GM23338 (cell line): ENCODE data around the gene DMGDH. TPM values are rescaled to one million over a fixed set of nuclear protein-coding genes. Genes with fewer than 3 reads are reported as not detected.

Source experiments
- ATAC-seq: fragments of 200-7000 bp; cut with Tn5 transposase; 3 replicates; pipeline ENCODE4 v1.9.1; 2020
- DNase-seq: peaks from one replicate; pipeline ENCODE4 v3.0.0-alpha.2; 2015; ENCODE audit warnings: low spot score
- H2AFZ ChIP-seq: fragments of 200-600 bp; sonication (generic); 2 replicates; pipeline ENCODE4 v1.8.0; 2016; ENCODE audit warnings: antibody characterized with exemption, mild to moderate bottlenecking, moderate library complexity
- H3F3A ChIP-seq: fragments of 200-600 bp; sonication (generic); replicated peaks from 2 replicates; pipeline ENCODE4 v1.8.0; 2017; ENCODE audit warnings: antibody characterized with exemption, mixed run types, low read depth
- H3K27ac ChIP-seq: fragments of 200-600 bp; sonication (generic); 2 replicates; pipeline ENCODE4 v1.6.1; 2016; ENCODE audit warnings: low read depth
- H3K27me3 ChIP-seq: fragments of 200-600 bp; sonication (generic); 2 replicates; pipeline ENCODE4 v1.8.0; 2016; ENCODE audit warnings: mild to moderate bottlenecking, mixed run types, moderate library complexity; ENCODE audit not compliant: insufficient read depth
- H3K36me3 ChIP-seq: fragments of 200-600 bp; sonication (generic); 2 replicates; pipeline ENCODE4 v1.8.0; 2016; ENCODE audit warnings: mild to moderate bottlenecking; ENCODE audit not compliant: insufficient read depth
- H3K4me1 ChIP-seq: fragments of 200-600 bp; sonication (generic); 2 replicates; pipeline ENCODE4 v1.8.0; 2016; ENCODE audit warnings: mild to moderate bottlenecking, moderate library complexity; ENCODE audit not compliant: insufficient read depth
- H3K4me2 ChIP-seq: fragments of 200-600 bp; sonication (generic); 2 replicates; pipeline ENCODE4 v1.7.1; 2017; ENCODE audit warnings: mixed run types
- H3K4me3 ChIP-seq: fragments of 200-600 bp; sonication (generic); 2 replicates; pipeline ENCODE4 v1.6.1; 2016; ENCODE audit warnings: mixed run types
- H3K79me2 ChIP-seq: fragments of 200-600 bp; sonication (generic); replicated peaks from 2 replicates; pipeline ENCODE4 v1.8.0; 2017; ENCODE audit warnings: mild to moderate bottlenecking; ENCODE audit not compliant: insufficient read depth
- H3K9me2 ChIP-seq: fragments of 200-600 bp; sonication (generic); 2 replicates; pipeline ENCODE4 v1.8.0; 2017; ENCODE audit not compliant: insufficient read depth
- H4K20me1 ChIP-seq: fragments of 200-600 bp; sonication (generic); replicated peaks from 2 replicates; pipeline ENCODE4 v1.8.0; 2017; ENCODE audit warnings: mild to moderate bottlenecking; ENCODE audit not compliant: insufficient read depth
- H3K27ac Mint-ChIP-seq: 2 replicates; pipeline ENCODE4 v1.8.0; 2020; ENCODE audit warnings: inconsistent platforms, mild to moderate bottlenecking, moderate library complexity, mixed read lengths
- H3K27me3 Mint-ChIP-seq: 3 replicates; pipeline ENCODE4 v1.8.0; 2022; ENCODE audit warnings: low read depth, mild to moderate bottlenecking, moderate library complexity, mixed read lengths, inconsistent platforms; ENCODE audit not compliant: insufficient read depth, poor library complexity
- H3K36me3 Mint-ChIP-seq: 3 replicates; pipeline ENCODE4 v1.8.0; 2021; ENCODE audit warnings: low read depth, mild to moderate bottlenecking, inconsistent platforms, moderate library complexity, mixed read lengths
- H3K4me1 Mint-ChIP-seq: 3 replicates; pipeline ENCODE4 v1.8.0; 2020; ENCODE audit warnings: mild to moderate bottlenecking, inconsistent platforms, mixed read lengths
- H3K4me3 Mint-ChIP-seq: 3 replicates; pipeline ENCODE4 v1.8.0; 2021; ENCODE audit warnings: moderate library complexity, mild to moderate bottlenecking, inconsistent platforms, mixed read lengths
- H3K9me3 Mint-ChIP-seq: 3 replicates; pipeline ENCODE4 v1.8.0; 2020; ENCODE audit warnings: moderate library complexity, mild to moderate bottlenecking, inconsistent platforms, mixed read lengths
- CREB1 ChIP-seq: fragments of 250-450 bp; sonication (Bioruptor Pico); IDR thresholded peaks from 2 replicates; pipeline ENCODE4 v1.5.0; 2020; ENCODE audit warnings: low read depth, mild to moderate bottlenecking, moderate library complexity
- CTCF ChIP-seq, 2 experiments: fragments of 200-600 bp in 1 of 2; sonication (generic) in 1 of 2; conservative IDR thresholded peaks; 2 replicates each; pipeline versions ENCODE4 v1.5.1 to v1.6.1; 2016 to 2017; ENCODE audit warnings: antibody characterized with exemption in 2 of 2, low read depth in 2 of 2, mild to moderate bottlenecking in 2 of 2, moderate library complexity in 1 of 2
- ETS1 ChIP-seq: IDR thresholded peaks from 2 replicates; pipeline ENCODE4 v1.6.1; 2016; ENCODE audit warnings: antibody characterized with exemption
- EZH2 ChIP-seq: fragments of 200-600 bp; sonication (generic); IDR thresholded peaks from one replicate; pipeline ENCODE4 v1.8.0; 2017; ENCODE audit warnings: antibody characterized with exemption, mild to moderate bottlenecking, low read depth; ENCODE audit not compliant: unreplicated experiment
- EZH2phosphoT487 ChIP-seq: fragments of 200-600 bp; sonication (generic); IDR thresholded peaks from one replicate; pipeline ENCODE4 v1.8.1; 2018; ENCODE audit warnings: antibody characterized with exemption; ENCODE audit not compliant: unreplicated experiment
- JUNB ChIP-seq: IDR thresholded peaks from one replicate; pipeline ENCODE4 v1.6.1; 2016; ENCODE audit warnings: antibody characterized with exemption; ENCODE audit not compliant: unreplicated experiment
- NANOG ChIP-seq: IDR thresholded peaks from 2 replicates; pipeline ENCODE4 v1.6.1; 2016; ENCODE audit warnings: antibody characterized with exemption, borderline replicate concordance
- POLR2AphosphoS5 ChIP-seq: IDR thresholded peaks from 2 replicates; pipeline ENCODE4 v1.6.1; 2016; ENCODE audit warnings: antibody characterized with exemption, low read depth
- STAT1 ChIP-seq: IDR thresholded peaks from one replicate; pipeline ENCODE4 v1.6.1; 2016; ENCODE audit warnings: antibody characterized with exemption; ENCODE audit not compliant: unreplicated experiment
- ZNF114 ChIP-seq: fragments of 250-450 bp; sonication (Bioruptor Pico); IDR thresholded peaks from 2 replicates; pipeline ENCODE4 v1.5.0; 2020; ENCODE audit warnings: mild to moderate bottlenecking, moderate library complexity
- ZNF331 ChIP-seq: fragments of 250-450 bp; sonication (Bioruptor Pico); IDR thresholded peaks from 2 replicates; pipeline ENCODE4 v1.5.0; 2020; ENCODE audit warnings: low read depth, mild to moderate bottlenecking, moderate library complexity
- polyA plus RNA-seq: library from polyadenylated mRNA; unstranded; fragments of >200 nt; fragmentation: Nextera tagmentation; extraction: Ambion mirVana; gene quantifications from 2 replicates; pipeline ENCODE4 v1.2.1, GENCODE V29; 2016
- total RNA-seq: library from RNA; depleted of rRNA; stranded (reverse); fragments of >200 nt; shearing (Covaris generic); gene quantifications from 2 replicates; pipeline ENCODE4 v1.2.3, GENCODE V29; 2014
- TF ChIP-seq, protein P1 (sequence below): IDR thresholded peaks from one replicate; pipeline ENCODE4 v1.6.1; 2018; ENCODE audit warnings: antibody characterized with exemption; ENCODE audit not compliant: unreplicated experiment

DMGDH gene
- total and polyA plus RNA-seq, 2 experiments from 2014 or later: 0.52 to 0.63 TPM

- Mint-ChIP-seq H3K27ac (no peak overlapping the region), H3K27me3 (peaks cover 2% of the 10 kb centered on the region), H3K4me3 (no peak overlapping the region), H3K36me3 (no peaks in the 10 kb centered on the region), H3K4me1 (no peaks in the 10 kb centered on the region), H3K9me3 (no peaks in the 10 kb centered on the region)
- no peak for TF ChIP-seq NANOG
- TF ChIP-seq EZH2phosphoT487: no peak
- TF ChIP-seq STAT1: no peak
- TF ChIP-seq ETS1: no peak
- no peak for TF ChIP-seq JUNB
- TF ChIP-seq CREB1 (CRISPR knock-in tag): no peak
- TF ChIP-seq POLR2AphosphoS5: no peak
- TF ChIP-seq ZNF331: no peak
- no peaks in the 10 kb centered on the region for H3K79me2 ChIP-seq
- ATAC-seq: no peak
- no peak overlapping the region for H3K4me2 ChIP-seq
- no peaks in the 10 kb centered on the region for H3K36me3 ChIP-seq
- peak overlapping the region; percentile 6; the same call in 1 of the 2 replicates for H2AFZ ChIP-seq
- H4K20me1 ChIP-seq: no peaks in the 10 kb centered on the region
- no peak for DNase-seq
- no peaks in the 10 kb centered on the region for H3K9me2 ChIP-seq
- no peaks in the 10 kb centered on the region for H3F3A ChIP-seq
- no peak overlapping the region for H3K27ac ChIP-seq
- H3K4me1 ChIP-seq: no peaks in the 10 kb centered on the region
- no peaks in the 10 kb centered on the region for H3K27me3 ChIP-seq
- H3K4me3 ChIP-seq: no peak overlapping the region
Observed at GRCh38 chr5:79002374-79002773, 67.1 kb downstream of the DMGDH start.

DNA sequence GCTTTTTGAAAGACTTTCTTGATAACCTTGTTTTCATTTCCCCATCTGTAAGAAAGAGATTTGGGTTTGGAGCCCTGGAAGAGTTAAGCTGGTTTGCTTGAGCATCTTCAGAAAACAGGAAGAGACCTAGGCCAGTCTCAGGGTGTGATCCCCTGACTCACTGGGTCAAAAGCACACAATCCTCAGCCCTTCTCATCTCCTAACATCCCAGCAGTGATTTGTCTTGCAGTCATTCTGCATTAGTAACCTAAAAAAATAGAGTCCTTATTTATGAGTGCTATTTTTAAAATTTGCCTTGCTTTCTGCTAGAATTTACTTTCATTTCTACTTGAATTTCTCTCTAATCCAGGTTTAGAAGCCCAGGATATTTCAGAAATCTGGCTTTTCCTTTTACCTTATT is 68.0 kb downstream of the DMGDH start:
- Histone ChIP-seq H3K4me1 (no peaks in the 10 kb centered on the region), H3K79me2 (no peaks in the 10 kb centered on the region), H3K4me2 (no peak overlapping the region), H3K27ac (no peak overlapping the region), H3K27me3 (no peaks in the 10 kb centered on the region), H4K20me1 (no peaks in the 10 kb centered on the region), H2AFZ (no peak overlapping the region), H3K36me3 (no peaks in the 10 kb centered on the region), H3K4me3 (no peak overlapping the region), H3K9me2 (no peaks in the 10 kb centered on the region), H3F3A (no peaks in the 10 kb centered on the region)
- no peak overlapping the region for H3K4me3 Mint-ChIP-seq
- H3K4me1 Mint-ChIP-seq: no peaks in the 10 kb centered on the region
- H3K27me3 Mint-ChIP-seq: peaks cover 2% of the 10 kb centered on the region
- DNase-seq (no peak), ATAC-seq (no peak)
- H3K36me3 Mint-ChIP-seq: no peaks in the 10 kb centered on the region
- TF ChIP-seq ZNF114 (CRISPR knock-in tag): no peak
- TF ChIP-seq EZH2: no peak
- TF ChIP-seq NANOG: no peak
- no peaks in the 10 kb centered on the region for H3K9me3 Mint-ChIP-seq
- H3K27ac Mint-ChIP-seq: no peak overlapping the region

DNA sequence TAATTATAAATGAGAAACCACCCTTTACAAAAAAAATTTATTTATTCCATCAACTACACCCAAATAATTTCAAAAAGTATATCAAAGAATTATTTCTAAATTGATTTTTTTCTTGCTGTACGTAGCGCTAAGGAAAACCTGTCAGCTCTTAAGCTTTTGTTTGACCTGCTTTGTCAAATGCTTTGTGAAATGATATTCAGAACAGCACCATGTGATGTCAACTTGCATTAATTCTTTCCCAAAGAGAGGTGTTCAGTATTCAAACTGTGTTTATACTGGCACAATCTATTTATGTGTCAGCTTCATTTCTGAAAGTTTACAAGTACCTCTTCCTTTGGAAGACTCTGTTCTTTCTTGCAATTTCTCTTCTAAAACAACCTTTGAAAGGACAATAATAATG is 72.4 kb downstream of the DMGDH start:
- no peaks in the 10 kb centered on the region for H4K20me1 ChIP-seq
- no peak overlapping the region for H3K4me3 ChIP-seq
- H3K27me3 ChIP-seq: no peaks in the 10 kb centered on the region
- peaks cover 2% of the 10 kb centered on the region for H3K27me3 Mint-ChIP-seq
- no peak overlapping the region for H2AFZ ChIP-seq
- no peak overlapping the region for H3K27ac ChIP-seq
- peaks cover 7% of the 10 kb centered on the region for H3K9me3 Mint-ChIP-seq
- H3K9me2 ChIP-seq: no peaks in the 10 kb centered on the region
- DNase-seq: no peak
- no peak overlapping the region for H3K27ac Mint-ChIP-seq
- H3K4me2 ChIP-seq: no peak overlapping the region
- no peaks in the 10 kb centered on the region for H3K4me1 Mint-ChIP-seq
- no peaks in the 10 kb centered on the region for H3K4me1 ChIP-seq
- H3K36me3 Mint-ChIP-seq: no peaks in the 10 kb centered on the region
- no peaks in the 10 kb centered on the region for H3F3A ChIP-seq
- H3K4me3 Mint-ChIP-seq: no peak overlapping the region
- H3K79me2 ChIP-seq: no peaks in the 10 kb centered on the region
- no peak for ATAC-seq
- H3K36me3 ChIP-seq: no peaks in the 10 kb centered on the region
- TF ChIP-seq, protein P1, sequence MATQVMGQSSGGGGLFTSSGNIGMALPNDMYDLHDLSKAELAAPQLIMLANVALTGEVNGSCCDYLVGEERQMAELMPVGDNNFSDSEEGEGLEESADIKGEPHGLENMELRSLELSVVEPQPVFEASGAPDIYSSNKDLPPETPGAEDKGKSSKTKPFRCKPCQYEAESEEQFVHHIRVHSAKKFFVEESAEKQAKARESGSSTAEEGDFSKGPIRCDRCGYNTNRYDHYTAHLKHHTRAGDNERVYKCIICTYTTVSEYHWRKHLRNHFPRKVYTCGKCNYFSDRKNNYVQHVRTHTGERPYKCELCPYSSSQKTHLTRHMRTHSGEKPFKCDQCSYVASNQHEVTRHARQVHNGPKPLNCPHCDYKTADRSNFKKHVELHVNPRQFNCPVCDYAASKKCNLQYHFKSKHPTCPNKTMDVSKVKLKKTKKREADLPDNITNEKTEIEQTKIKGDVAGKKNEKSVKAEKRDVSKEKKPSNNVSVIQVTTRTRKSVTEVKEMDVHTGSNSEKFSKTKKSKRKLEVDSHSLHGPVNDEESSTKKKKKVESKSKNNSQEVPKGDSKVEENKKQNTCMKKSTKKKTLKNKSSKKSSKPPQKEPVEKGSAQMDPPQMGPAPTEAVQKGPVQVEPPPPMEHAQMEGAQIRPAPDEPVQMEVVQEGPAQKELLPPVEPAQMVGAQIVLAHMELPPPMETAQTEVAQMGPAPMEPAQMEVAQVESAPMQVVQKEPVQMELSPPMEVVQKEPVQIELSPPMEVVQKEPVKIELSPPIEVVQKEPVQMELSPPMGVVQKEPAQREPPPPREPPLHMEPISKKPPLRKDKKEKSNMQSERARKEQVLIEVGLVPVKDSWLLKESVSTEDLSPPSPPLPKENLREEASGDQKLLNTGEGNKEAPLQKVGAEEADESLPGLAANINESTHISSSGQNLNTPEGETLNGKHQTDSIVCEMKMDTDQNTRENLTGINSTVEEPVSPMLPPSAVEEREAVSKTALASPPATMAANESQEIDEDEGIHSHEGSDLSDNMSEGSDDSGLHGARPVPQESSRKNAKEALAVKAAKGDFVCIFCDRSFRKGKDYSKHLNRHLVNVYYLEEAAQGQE: no peak
- TF ChIP-seq ETS1 (no peak), EZH2 (no peak), JUNB (no peak), CTCF (conservative IDR thresholded peaks at IDR 0.05; ENCODE audit: low read depth in 2 of 2) (no peak), POLR2AphosphoS5 (no peak), ZNF114 (CRISPR knock-in tag) (no peak), EZH2phosphoT487 (no peak), STAT1 (no peak)
